NCI-H187 (cell line): ENCODE results near the gene LZTS3.
"Not testable (repeated sequence)": the region's sequence is repeated elsewhere in the genome, so short reads cannot be mapped to it uniquely, and the experiment has no call there.

Experiments used
- DNase-seq, 2 experiments: peaks; one replicate each; lab custom pipeline; 2025; lab: John Stamatoyannopoulos, UW

The LZTS3 gene

GRCh38 chr20:3135507-3136070 lies 37.8 kb downstream of the LZTS3 start:
- no peak for DNase-seq

- DNase-seq, result no peak
Measured at GRCh38 chr20:3134151-3134550, 39.2 kb downstream of the LZTS3 start.

GRCh38 chr20:3133155-3133554 lies 40.2 kb downstream of the LZTS3 start:
- DNase-seq, result no peak

GRCh38 chr20:3130051-3130600 lies 43.2 kb downstream of the LZTS3 start:
- no peak for DNase-seq

GRCh38 chr20:3129094-3129493 lies 44.3 kb downstream of the LZTS3 start:
- DNase-seq, result no peak

GRCh38 chr20:3128275-3128984 lies 44.9 kb downstream of the LZTS3 start:
- peak in 1 of 2 experiments; percentile 18 for DNase-seq

GRCh38 chr20:3126527-3126859 lies 46.9 kb downstream of the LZTS3 start:
- DNase-seq, result no peak

- not testable (repeated sequence) for DNase-seq
Measured at GRCh38 chr20:3125776-3126526, 47.4 kb downstream of the LZTS3 start.

- DNase-seq, result not testable (repeated sequence)
Measured at GRCh38 chr20:3124773-3125560, 48.4 kb downstream of the LZTS3 start.

GRCh38 chr20:3124163-3124562 lies 49.2 kb downstream of the LZTS3 start:
- not testable (repeated sequence) for DNase-seq

- DNase-seq, result no peak
Measured at GRCh38 chr20:3123542-3123941, 49.8 kb downstream of the LZTS3 start.

GRCh38 chr20:3121955-3122610 lies 51.3 kb downstream of the LZTS3 start:
- DNase-seq, result no peak

GRCh38 chr20:3121271-3121911 lies 52.0 kb downstream of the LZTS3 start:
- no peak for DNase-seq

GRCh38 chr20:3119044-3119443 lies 54.3 kb downstream of the LZTS3 start:
- DNase-seq, result no peak

- DNase-seq, result not testable (repeated sequence)
Measured at GRCh38 chr20:3117839-3118379, 55.4 kb downstream of the LZTS3 start.

GRCh38 chr20:3116341-3116740 lies 57.0 kb downstream of the LZTS3 start:
- DNase-seq, result no peak

GRCh38 chr20:3115190-3116107 lies 57.9 kb downstream of the LZTS3 start:
- DNase-seq, result peak; percentile 44 to 55
